Measurements from ENCODE around the gene IFI35. TPM values are rescaled to one million over a fixed set of nuclear protein-coding genes. Genes with fewer than 3 reads are reported as not detected.
"Not testable (repeated sequence)": the region's sequence is repeated elsewhere in the genome, so short reads cannot be mapped to it uniquely, and the experiment has no call there.

IFI35 gene
- total RNA-seq, 4 donors from 2014 or later, result 21.2 to 36.1 (median 28.8) TPM

DNA sequence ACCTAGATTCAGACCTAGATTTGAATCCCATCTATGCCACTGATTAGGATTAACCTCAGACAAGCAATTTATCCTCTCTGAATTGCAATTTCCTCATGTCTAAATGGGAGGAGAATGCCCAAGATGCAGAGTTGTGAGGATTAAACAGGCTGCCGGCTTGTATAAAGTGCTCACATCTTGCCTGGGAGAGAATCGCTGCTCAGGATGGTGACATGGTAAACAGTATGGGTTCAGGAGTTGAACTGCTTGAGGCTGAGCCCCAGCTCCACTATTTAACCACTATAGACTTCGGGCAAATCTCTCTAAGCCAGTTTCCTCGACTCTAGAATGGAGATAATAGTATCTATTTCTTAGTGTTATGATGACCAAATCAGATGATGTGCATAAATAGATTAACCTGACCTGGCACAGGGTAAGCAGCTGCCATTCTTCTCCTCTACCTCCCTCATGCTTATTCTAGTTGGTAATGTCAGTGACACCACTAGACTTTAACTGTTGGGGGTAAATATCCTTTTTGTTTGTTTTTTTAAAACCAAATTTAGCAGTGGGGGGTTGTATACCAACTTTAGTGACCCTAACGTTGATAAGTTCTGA lies 9.1 kb upstream of the IFI35 start:
- H3K9me3 ChIP-seq, result no peaks in the 10 kb centered on the region
- H3K36me3 ChIP-seq, result peaks cover 23 to 58% (median 48%) of the 10 kb centered on the region in 4 donors
- 36% methylated on average over 4 of the region's 5 CpGs for WGBS
- peak overlapping the region; percentile 76 to 94 (median 90) for H3K27ac ChIP-seq (replicated peaks in 1 of 4)
- TF ChIP-seq CTCF (IDR thresholded peaks at IDR 0.05), result no peak
- no peak for TF ChIP-seq POLR2AphosphoS5 (IDR thresholded peaks at IDR 0.05)
- no peak for TF ChIP-seq POLR2A (IDR thresholded peaks at IDR 0.05; ENCODE audit: low read depth)
- TF ChIP-seq EP300 (IDR thresholded peaks at IDR 0.05), result no peak
- H3K27me3 ChIP-seq, result no peaks in the 10 kb centered on the region
- H3K4me3 ChIP-seq, result peak overlapping the region; percentile 43 to 76 (median 69)
- H3K4me1 ChIP-seq, result peaks cover 17 to 34% (median 30%) of the 10 kb centered on the region in 4 donors
- no peak for DNase-seq (ENCODE audit: extremely low spot score)
- intact Hi-C loops (cut with DNase I), result no loop called here

GRCh38 chr17:42997984-42998938 lies 8.3 kb upstream of the IFI35 start, which contains the start of gene RPL27:
Gene RPL27 (plus strand): TSS chr17:42998419. CDS start chr17:42998751, 332 bp downstream.
- TF ChIP-seq POLR2AphosphoS5 (IDR thresholded peaks at IDR 0.05), result peak; percentile 97 to 100
- no peak for TF ChIP-seq EP300 (IDR thresholded peaks at IDR 0.05)
- peak; percentile 94 to 98 (median 95) for TF ChIP-seq CTCF (IDR thresholded peaks at IDR 0.05)
- TF ChIP-seq POLR2A (IDR thresholded peaks at IDR 0.05; ENCODE audit: low read depth), result peak; percentile 86
- intact Hi-C loops (cut with DNase I), result no loop called here
- H3K9me3 ChIP-seq, result no peaks in the 10 kb centered on the region
- peaks cover 17 to 34% (median 30%) of the 10 kb centered on the region in 4 donors for H3K4me1 ChIP-seq
- H3K4me3 ChIP-seq, result peak within 1 kb of the TSS; percentile 64 to 76 (median 75)
- DNase-seq (ENCODE audit: extremely low spot score), result peak; percentile 100
- H3K27me3 ChIP-seq, result no peaks in the 10 kb centered on the region
- H3K27ac ChIP-seq (replicated peaks in 1 of 4), result peak within 1 kb of the TSS; percentile 87 to 94 (median 90)
- peaks cover 31 to 58% (median 48%) of the 10 kb centered on the region in 4 donors for H3K36me3 ChIP-seq
- WGBS, result under 1% methylated on average over 42 of the region's 49 CpGs

DNA sequence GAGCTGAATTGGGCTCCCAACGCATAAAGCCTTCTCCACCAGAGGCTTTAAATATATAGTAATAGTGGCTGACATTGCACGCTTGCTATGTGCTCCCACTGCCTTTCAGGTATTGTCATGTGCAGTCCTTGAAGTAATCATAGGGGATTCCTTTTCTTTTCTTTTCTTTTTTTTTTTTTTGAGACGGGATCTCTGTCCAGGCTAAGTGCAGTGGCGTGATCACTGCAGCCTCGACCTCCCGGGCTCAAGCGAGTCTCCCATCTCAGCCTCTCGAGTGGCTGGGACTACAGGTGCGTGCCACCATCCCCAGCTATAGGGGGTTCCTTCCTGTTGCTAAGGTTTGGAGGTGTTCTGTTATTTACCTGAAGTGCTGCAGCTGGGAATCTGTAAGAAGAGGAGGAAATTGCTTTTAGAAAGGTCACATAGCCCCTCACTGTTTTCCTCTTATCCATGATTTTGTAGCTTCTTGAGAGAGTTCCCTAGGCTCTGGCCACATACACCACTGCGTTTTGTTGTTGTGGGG lies 7.5 kb upstream of the IFI35 start:
- Histone ChIP-seq H3K27ac (replicated peaks in 1 of 4) (peak overlapping the region; percentile 87 to 94 (median 90)), H3K9me3 (no peaks in the 10 kb centered on the region), H3K36me3 (peaks cover 35 to 58% (median 48%) of the 10 kb centered on the region in 4 donors), H3K27me3 (no peaks in the 10 kb centered on the region), H3K4me3 (peak overlapping the region; percentile 64 to 76 (median 75)), H3K4me1 (peaks cover 17 to 34% (median 30%) of the 10 kb centered on the region in 4 donors)
- TF ChIP-seq POLR2AphosphoS5 (IDR thresholded peaks at IDR 0.05), result no peak
- no peak for TF ChIP-seq CTCF (IDR thresholded peaks at IDR 0.05)
- TF ChIP-seq POLR2A (IDR thresholded peaks at IDR 0.05; ENCODE audit: low read depth), result no peak
- TF ChIP-seq EP300 (IDR thresholded peaks at IDR 0.05), result no peak
- no peak for DNase-seq (ENCODE audit: extremely low spot score)
- 17% methylated on average over 10 of the region's 10 CpGs for WGBS
- intact Hi-C loops (cut with DNase I), result no loop called here

DNA sequence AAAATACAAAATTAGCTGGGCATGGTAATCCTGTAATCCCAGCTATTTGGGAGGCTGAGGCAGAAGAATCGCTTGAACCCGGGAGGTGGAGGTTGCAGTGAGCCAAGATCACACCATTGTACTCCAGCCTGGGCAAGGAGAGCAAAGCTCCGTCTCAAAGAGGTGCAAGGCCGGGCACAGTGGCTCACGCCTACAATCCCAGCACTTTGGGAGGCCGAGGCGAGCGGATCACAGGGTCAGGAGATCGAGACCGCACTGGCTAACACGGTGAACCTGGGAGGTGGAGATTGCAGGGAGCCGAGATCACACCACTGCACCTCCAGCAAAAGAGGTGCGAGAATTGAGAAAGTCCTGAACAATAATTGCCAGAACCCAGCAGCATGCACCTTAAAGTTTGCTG lies 5.7 kb upstream of the IFI35 start:
- Histone ChIP-seq H3K27ac (replicated peaks in 1 of 4) (peak overlapping the region in 1 of 4 donors; percentile 94), H3K36me3 (peaks cover 35 to 61% (median 55%) of the 10 kb centered on the region in 4 donors), H3K4me1 (peaks cover 17 to 35% (median 30%) of the 10 kb centered on the region in 4 donors)
- H3K27me3 ChIP-seq; H3K4me3 ChIP-seq; intact Hi-C loops (cut with DNase I); H3K9me3 ChIP-seq; DNase-seq (ENCODE audit: extremely low spot score): not testable (repeated sequence)
- 95% methylated on average over 13 of the region's 13 CpGs for WGBS

Data from esophagus muscularis mucosa (tissue), 4 donors.